ENCODE data around the gene SNED1. TPM values are rescaled to one million over a fixed set of nuclear protein-coding genes. Genes with fewer than 3 reads are reported as not detected.

Gene SNED1
- polyA plus RNA-seq, 1 donor (not counting 4 experiments of a cell fraction or from before 2014, with no cell fraction given), result 0.12 TPM

DNA sequence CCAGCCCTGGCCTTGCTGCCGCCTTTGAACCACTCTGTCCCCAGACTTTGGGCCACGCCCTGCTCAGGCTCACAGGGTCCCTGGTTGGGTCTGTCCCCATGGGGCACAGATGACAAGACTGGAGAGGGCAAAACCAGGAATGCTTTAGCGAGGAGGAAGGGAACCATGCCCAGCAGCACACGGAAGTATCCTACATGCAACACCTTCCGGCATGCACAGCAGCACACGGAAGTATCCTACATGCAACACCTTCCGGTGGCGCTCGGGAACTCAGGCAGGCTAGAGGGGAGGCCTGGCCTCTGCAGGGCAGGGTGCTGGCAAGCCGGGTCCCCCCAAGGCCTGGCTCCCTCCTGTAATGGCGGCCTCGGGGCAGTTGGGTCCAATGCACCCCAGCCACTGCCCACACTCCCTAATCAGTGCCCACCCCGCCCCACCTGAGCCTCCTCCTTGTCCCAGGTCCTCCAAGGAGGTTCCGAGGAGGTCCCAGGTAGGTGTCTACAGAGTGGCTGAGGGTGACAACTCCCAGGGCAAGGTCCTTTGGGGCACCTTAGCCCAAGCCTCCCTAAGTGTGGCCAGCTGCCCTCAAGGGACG lies 33.6 kb upstream of the SNED1 start:
- TF ChIP-seq EZH2 (IDR thresholded peaks at IDR 0.05; ENCODE audit: low read length), result no peak
- TF ChIP-seq, protein P1, sequence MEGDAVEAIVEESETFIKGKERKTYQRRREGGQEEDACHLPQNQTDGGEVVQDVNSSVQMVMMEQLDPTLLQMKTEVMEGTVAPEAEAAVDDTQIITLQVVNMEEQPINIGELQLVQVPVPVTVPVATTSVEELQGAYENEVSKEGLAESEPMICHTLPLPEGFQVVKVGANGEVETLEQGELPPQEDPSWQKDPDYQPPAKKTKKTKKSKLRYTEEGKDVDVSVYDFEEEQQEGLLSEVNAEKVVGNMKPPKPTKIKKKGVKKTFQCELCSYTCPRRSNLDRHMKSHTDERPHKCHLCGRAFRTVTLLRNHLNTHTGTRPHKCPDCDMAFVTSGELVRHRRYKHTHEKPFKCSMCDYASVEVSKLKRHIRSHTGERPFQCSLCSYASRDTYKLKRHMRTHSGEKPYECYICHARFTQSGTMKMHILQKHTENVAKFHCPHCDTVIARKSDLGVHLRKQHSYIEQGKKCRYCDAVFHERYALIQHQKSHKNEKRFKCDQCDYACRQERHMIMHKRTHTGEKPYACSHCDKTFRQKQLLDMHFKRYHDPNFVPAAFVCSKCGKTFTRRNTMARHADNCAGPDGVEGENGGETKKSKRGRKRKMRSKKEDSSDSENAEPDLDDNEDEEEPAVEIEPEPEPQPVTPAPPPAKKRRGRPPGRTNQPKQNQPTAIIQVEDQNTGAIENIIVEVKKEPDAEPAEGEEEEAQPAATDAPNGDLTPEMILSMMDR (optimal IDR thresholded peaks at IDR 0.05 in 1 of 3, IDR thresholded peaks at IDR 0.05 in 1 of 3, conservative IDR thresholded peaks at IDR 0.05 in 1 of 3; ENCODE audit: extremely low read depth in 1 of 3, insufficient read depth in 2 of 3, low read length in 3 of 3), result no peak
- H3K4me3 ChIP-seq (ENCODE audit: control insufficient read depth in 2 of 3, extremely low read depth in 1 of 3, insufficient read depth in 2 of 3, low read depth in 1 of 3, low read length in 3 of 3), result no peak overlapping the region
- dilution Hi-C loops (cut with MboI; ENCODE audit: extremely low pct_ligation_motif_present, low sequenced_read_pairs), result no loop called here
- no peaks in the 10 kb centered on the region for H3K36me3 ChIP-seq (ENCODE audit: control insufficient read depth in 2 of 2, extremely low read depth in 1 of 2, insufficient read depth in 2 of 2, low read length in 2 of 2)
- no peak overlapping the region for H2AFZ ChIP-seq (ENCODE audit: control insufficient read depth, low read length)
- no peaks in the 10 kb centered on the region for H3K9me3 ChIP-seq (ENCODE audit: control insufficient read depth, low read depth, low read length)
- H3K4me1 ChIP-seq (ENCODE audit: control insufficient read depth, extremely low read depth, insufficient read depth, low read length), result no peaks in the 10 kb centered on the region
- H3K79me2 ChIP-seq (ENCODE audit: control insufficient read depth, insufficient read depth, low read length), result no peaks in the 10 kb centered on the region
- H4K20me1 ChIP-seq (ENCODE audit: control insufficient read depth, extremely low read depth, insufficient read depth, low read length), result no peaks in the 10 kb centered on the region
- DNase-seq (ENCODE audit: low read depth, low spot score) (no peak), FAIRE-seq (no peak)
- no peak overlapping the region for H3K27ac ChIP-seq (ENCODE audit: control insufficient read depth, insufficient read depth, low read length)
- no peaks in the 10 kb centered on the region for H3K27me3 ChIP-seq (ENCODE audit: control insufficient read depth, extremely low read depth, insufficient read depth, low read length)
- H3K9me1 ChIP-seq (ENCODE audit: control insufficient read depth, extremely low read depth, insufficient read depth, low read length), result no peaks in the 10 kb centered on the region
- H3K4me2 ChIP-seq (ENCODE audit: control insufficient read depth, extremely low read depth, insufficient read depth, low read depth, low read length), result no peak overlapping the region
- H3K9ac ChIP-seq (ENCODE audit: control insufficient read depth, extremely low read depth, insufficient read depth, low read length), result no peak overlapping the region

DNA sequence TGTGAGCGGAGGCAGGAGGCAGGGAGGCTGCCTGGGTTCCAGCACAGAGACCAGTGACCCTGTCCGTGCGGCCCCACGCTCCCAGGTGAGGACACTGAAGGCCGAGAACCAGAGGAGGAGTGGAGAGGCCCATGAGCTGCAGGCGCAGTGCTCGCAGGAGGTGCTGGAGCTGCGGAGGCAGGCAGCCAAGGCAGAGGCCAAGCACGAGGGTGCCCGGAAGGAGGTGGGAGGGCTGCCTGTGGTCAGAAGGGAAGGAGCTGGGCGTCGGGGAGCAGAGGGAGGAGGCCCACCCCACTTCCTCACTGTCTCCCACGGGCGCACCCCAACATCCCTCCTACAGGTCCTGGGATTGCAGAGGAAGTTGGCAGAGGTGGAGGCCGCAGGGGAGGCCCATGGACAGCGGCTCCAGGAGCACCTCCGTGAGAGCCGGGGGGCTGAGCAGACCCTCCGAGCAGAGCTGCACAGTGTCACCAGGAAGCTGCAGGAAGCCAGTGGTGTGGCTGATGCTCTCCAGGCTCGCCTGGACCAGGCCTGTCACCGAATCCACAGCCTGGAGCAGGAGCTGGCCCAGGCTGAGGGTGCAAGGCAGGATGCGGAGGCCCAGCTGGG lies 33.0 kb upstream of the SNED1 start:
- no peaks in the 10 kb centered on the region for H3K4me1 ChIP-seq (ENCODE audit: control insufficient read depth, extremely low read depth, insufficient read depth, low read length)
- no peaks in the 10 kb centered on the region for H3K9me1 ChIP-seq (ENCODE audit: control insufficient read depth, extremely low read depth, insufficient read depth, low read length)
- no peak overlapping the region for H3K9ac ChIP-seq (ENCODE audit: control insufficient read depth, extremely low read depth, insufficient read depth, low read length)
- H3K9me3 ChIP-seq (ENCODE audit: control insufficient read depth, low read depth, low read length), result no peaks in the 10 kb centered on the region
- DNase-seq (ENCODE audit: low read depth, low spot score), result no peak
- no peak overlapping the region for H3K4me2 ChIP-seq (ENCODE audit: control insufficient read depth, extremely low read depth, insufficient read depth, low read depth, low read length)
- no peak overlapping the region for H3K27ac ChIP-seq (ENCODE audit: control insufficient read depth, insufficient read depth, low read length)
- no peak overlapping the region for H2AFZ ChIP-seq (ENCODE audit: control insufficient read depth, low read length)
- H3K36me3 ChIP-seq (ENCODE audit: control insufficient read depth in 2 of 2, extremely low read depth in 1 of 2, insufficient read depth in 2 of 2, low read length in 2 of 2), result no peaks in the 10 kb centered on the region
- TF ChIP-seq, protein P1 (optimal IDR thresholded peaks at IDR 0.05 in 1 of 3, IDR thresholded peaks at IDR 0.05 in 1 of 3, conservative IDR thresholded peaks at IDR 0.05 in 1 of 3; ENCODE audit: extremely low read depth in 1 of 3, insufficient read depth in 2 of 3, low read length in 3 of 3), result no peak
- no peak for TF ChIP-seq EZH2 (IDR thresholded peaks at IDR 0.05; ENCODE audit: low read length)
- H3K27me3 ChIP-seq (ENCODE audit: control insufficient read depth, extremely low read depth, insufficient read depth, low read length), result no peaks in the 10 kb centered on the region
- no peaks in the 10 kb centered on the region for H3K79me2 ChIP-seq (ENCODE audit: control insufficient read depth, insufficient read depth, low read length)
- no peak overlapping the region for H3K4me3 ChIP-seq (ENCODE audit: control insufficient read depth in 2 of 3, extremely low read depth in 1 of 3, insufficient read depth in 2 of 3, low read depth in 1 of 3, low read length in 3 of 3)
- no peak for FAIRE-seq
- dilution Hi-C loops (cut with MboI; ENCODE audit: extremely low pct_ligation_motif_present, low sequenced_read_pairs), result no loop called here
- no peaks in the 10 kb centered on the region for H4K20me1 ChIP-seq (ENCODE audit: control insufficient read depth, extremely low read depth, insufficient read depth, low read length)
